GM18907 (cell line): ENCODE results near the gene PCNX3.
A peak's percentile ranks its signal among the peaks of the same experiment; 100 is the strongest.

Experiments used
- ATAC-seq: cut with Tn5 transposase; IDR thresholded peaks from one replicate; pipeline ENCODE4 v1.9.1; 2021; ENCODE audit warnings: mild to moderate bottlenecking, moderate library complexity; ENCODE audit not compliant: unreplicated experiment

PCNX3 gene

DNA sequence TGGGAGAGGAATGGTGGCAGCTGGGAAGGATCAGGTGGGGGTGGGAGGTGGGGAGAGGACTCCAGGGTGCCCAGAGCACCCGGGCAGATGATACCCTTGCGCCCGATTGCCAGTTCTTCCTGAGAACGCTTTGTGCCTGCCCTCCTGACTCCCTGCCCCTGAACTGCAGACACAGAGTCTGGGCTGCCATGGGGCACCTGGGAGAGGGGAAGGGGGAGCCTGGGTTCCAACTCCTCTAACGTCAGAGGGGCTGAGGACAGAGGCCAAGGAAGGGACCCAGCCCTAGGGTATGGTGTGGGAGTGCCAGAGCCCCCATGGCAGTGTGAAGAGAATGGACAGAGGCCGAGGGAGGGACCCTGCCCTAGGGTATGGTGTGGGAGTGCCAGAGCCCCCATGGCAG lies 19.1 kb upstream of the PCNX3 start:
- no peak for ATAC-seq

DNA sequence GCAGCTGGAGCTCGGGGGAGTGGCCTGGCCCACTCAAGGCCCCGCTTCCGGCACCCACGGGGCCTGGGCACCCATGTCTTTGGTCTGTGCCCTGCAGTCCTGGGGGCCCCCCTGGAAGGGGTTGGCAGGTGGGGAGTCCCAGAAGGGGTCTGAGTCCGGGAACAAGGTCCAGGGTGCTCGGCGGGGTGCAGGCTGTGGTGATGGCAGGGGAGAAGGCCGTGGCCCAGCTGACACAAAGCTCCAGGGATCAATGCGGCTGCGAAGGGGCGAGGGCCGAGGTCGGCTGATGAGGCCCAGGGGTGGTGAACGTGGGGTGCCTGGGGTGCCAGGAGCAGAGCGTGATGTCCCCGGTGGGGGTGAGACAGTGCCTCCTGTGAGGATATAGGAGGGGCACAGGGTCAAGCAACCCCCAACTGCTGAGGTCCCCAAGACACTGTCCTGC lies 17.3 kb upstream of the PCNX3 start:
- no peak for ATAC-seq

DNA sequence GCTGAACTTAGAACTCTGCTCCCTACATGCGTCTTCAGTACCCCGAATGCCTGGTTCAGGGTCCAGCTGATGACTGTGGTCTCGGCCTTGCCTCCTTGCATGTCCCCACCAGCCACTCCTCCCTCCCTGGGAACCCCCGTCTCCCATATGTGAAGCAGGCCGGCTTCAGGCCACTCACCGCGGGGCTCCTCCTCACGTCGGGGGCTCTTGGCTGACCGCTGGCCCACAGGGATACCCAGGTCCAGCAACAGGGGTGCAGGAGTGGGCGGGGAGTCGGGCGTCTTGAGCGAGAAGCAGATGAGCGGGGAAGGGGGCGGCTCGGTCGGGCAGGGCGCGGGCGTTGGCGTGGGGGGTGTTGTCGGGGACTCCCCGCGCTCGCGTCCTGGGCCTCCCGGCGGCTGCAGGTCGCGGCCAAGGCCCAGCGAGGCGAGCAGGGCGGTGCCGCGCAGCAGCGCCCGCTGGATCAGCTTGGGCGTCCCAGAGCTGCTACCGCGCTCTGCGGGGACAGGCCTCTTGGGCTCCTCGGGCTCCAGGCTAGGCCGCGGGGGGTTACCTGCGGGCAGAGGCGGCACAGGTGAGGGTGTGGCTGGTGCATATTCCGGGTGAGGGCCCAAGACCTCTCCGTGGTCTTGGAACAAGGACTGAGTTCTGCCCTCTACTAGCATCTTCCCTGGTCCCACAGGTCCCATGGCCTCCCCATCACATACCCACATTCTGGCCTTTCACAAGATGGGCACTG lies 16.2 kb upstream of the PCNX3 start:
- ATAC-seq, result no peak

DNA sequence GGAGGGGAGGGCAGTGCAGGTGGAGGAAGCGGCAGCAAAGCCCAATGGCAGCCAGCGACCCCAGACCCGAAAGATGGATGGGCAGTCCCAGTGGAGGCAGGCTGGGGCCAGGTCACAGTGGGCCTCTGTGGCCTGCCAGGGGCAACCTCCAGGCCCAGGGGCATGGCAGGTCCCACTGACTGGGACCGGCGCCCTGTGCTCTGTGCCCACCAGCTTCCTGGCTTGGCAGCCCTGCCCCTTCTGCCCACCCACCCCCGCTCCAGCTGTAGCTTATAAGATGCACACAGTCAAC lies 15.7 kb upstream of the PCNX3 start:
- no peak for ATAC-seq

DNA sequence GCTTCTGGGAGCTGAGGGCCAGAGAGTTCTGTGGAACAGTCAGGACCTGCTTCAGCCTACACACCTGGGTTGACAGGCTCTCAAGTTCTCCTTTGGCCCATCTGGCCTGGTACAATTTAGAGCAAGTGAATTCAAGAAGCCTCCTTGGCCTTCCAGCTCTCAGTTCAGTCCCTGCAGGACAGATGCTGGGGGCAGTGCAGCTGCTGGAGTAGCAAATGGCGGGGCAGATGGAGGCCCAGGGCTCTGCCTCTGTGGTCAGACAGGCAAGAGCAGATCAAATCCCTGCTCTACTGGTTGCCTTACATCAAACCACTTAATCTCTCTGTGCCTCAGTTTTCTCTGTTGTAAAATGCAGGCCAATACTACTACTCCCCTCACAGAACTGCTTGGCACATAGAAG lies 11.3 kb upstream of the PCNX3 start:
- no peak for ATAC-seq

DNA sequence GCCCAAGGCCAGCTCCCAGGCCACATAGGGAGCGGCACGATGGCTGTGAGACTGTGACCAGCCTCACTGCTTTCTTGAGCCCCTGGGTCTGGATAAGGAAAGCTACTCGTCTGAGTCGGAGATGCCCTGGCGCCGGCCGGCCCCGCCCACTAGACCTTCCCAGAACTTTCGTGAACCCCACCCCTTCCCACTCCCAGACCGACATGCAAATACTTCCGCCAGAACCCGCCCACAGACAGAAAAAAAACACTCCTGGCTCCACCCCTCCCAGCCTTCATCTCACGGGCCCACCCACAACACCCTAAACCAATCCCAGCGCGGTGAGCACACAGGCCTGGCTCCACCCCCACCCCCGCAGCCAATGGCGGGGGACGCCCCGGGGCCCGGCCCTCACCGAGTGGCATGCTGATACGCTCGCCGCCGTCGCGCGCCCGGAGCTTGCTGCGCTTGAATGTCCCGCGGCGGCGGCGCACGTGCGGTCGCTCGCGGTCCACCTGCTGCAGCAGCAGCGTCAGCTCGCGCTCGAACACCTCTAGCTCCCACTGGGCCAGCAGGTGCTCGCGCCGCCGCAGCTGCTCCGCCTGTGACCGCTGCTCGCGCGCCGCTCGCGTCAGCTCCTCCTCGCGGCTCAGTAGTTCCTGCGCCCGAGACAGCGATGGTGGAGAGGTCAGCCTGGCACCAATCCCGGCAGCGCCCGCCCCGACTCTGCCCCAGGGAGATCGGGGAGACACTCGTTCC lies 8.5 kb upstream of the PCNX3 start:
- no peak for ATAC-seq

DNA sequence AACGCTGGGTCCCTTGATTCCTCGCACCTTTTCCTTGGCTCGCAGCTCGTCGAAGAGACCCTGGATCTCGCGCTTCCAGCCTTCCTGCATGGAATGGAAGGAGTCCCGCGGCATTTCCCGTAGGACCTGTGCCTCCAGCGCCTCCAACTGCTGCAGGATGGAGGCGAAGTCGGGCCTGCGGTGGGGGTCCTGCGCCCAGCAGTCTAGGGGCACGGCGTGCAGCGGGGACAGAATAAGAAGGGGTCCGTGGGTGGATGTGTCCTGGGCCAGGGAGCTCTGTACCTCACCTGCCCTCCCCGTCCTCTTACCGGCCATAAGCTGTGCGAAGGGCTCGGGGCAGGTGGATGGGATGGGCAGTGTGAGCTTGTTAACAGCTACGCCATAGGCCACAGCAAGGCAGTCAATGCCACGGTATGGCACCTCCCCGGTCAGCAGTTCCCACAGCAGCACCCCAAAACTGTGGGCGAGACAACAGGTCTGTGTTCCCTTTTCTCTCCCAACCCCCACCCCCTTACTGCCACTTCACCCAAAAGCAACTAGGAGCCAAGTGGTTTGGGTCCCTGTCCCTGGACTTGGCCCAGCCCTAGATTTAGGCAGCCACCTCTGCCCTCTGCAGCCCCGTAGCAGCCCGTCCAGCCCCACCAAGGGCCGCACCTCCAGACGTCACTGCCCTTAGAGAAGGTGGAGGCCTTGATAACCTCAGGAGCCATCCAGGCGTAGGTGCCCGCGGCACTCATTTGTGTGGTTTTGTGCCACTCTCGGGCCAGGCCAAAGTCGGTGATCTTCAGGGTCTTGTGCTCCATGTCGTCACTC lies 7.8 kb upstream of the PCNX3 start:
- no peak for ATAC-seq

DNA sequence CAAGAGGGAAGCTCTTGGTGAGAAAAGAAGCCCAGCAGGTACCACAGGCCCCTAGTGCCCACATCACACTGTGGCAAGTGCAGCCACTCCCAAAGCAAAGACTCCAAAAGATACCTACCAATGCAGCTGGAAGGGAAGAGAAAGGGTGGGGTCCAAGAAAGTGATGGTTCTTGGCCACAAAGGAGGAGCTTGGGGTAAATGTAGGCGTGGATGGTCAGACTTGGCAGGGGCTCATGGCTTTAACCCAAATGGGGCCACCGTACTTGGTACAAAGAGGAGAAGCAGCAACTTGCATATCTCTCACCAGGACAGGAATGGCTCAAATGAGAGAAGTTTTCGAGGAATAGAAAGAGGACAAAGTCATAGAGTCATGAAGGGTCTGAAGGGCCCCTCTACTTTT lies 6.3 kb upstream of the PCNX3 start:
- no peak for ATAC-seq

DNA sequence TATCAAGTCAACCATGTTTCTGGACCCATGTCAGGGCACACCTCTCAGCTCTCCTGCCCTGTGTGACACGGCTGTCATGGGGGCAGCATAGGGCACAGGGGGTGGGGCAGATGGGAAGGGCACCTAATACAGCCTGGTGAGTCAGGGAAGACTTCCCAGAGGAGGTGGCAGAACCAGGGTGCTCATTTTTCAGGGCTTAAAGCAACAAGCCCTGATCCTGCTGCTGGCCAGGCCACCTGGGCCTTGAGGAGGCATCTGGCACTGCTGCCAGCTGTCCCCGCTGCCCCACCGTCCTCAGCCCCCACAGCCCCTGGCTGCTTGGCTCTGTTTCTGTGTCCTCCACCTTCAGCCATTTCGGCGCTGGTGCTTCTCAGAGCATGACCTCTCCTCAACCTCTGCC lies 5.9 kb upstream of the PCNX3 start:
- no peak for ATAC-seq

DNA sequence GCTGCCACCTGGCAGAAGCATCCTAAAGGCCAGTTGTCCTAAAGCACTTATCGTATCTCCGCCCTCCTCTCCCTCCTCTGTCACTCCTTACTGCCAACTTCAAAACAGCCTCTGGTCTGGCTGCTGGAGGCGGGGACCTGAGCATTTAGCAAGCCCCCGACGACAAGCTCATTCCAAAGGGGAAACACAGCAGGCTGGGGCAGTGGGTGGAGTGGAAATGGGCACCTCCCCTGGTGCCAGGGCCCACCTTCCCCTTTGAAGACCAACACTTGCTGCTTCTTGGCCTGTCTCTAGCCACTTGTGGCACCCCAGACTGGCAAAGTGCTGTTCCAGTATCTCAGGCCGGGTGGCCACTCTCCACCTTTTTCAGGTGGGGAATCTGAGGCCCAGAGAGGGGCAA lies 5.2 kb upstream of the PCNX3 start:
- no peak for ATAC-seq

DNA sequence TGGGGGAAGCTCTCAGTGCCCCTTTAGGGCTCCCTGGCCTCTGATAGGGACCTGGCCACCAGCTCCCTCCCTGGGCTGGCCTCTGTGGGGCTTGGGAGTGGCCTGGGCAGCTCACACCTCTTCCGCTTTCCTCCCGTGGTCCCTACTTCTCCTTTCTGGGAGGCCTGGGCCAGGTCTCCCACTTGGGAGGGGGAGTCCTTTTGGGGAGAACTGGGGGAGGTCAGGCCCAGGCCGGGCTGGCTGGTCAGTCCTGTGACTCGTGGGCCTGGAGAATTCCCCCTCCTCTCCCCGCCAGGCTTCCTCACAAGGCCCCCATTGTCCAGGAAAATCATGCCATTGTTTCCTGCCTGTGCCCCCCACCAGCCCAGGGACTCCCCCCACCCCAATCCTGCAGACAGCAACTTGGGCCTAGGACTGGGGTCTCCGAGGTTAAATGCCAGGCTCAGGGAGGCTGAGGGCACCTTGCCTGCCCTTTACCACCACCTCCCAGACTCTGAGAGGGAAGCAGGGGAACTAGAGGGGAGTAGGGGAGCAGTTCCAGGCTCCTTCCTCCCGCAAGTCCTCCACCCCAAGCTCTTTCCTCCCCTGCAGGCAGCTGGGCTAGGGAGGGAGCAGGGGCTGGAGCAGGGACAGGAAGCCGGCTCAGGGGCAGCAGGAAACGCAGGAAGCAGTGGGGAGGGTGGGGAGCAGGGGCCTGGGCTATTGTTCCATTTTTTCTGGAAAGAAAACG lies 4.4 kb upstream of the PCNX3 start:
- ATAC-seq, result no peak

DNA sequence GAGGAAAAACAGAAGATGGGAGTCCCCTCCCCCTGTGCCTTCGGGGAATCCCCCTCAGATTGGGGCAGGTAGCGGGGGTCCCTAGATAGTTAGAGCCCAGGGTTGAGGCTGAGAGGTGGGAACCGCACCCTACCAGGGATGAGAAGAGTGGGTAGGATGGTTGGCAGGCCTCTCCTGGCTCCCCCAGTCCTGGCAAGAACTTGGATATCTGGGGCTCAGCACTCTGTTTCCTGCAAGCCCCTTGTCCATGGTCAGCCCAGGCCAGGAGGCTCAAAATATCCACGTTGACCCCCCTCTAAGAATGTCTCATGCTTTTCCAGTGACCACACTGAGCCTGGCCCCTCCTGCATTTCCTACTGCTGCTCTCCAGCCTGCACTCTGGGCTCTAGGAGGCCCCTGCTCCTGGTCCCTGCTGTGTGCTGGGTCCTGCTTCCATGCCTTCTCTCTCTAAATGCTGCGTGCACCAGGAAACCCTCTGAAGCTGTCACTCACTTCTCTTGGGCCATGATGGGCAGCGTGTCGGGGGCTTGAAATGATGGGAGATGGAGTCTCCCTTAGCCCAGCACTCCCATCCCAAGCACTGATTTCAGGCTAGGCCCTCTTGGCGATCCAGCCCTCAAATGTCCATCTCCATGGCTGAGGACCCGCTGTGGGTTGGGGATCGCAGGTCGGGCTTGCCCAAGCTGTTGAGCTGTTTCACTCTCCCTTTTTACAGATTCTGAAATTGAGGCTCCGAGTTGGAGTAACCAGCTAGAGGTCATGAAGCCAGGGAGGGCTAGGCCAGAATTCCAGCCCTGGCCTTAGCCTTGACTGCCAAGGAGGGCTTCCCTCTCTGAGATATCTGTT lies 3.6 kb upstream of the PCNX3 start:
- ATAC-seq, result no peak

DNA sequence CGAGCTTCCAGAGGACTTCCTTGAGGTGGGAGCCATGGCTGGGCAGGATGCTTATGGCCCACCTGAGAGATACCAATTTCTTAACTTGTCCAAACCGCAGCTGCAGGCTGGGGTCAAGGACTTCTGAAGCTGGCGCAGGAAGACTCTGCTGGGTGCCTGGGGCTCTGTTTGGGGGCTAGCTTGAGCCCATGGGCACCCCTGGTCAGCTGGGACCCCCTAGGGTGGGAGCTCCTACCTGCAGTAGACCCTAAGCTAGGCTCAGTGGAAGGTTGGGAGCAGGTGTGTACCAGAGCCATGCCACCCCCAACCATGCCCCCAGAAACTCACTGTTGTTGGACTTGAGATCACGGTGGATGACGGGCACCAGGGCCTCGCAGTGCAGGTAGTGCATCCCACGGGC lies 2.9 kb upstream of the PCNX3 start:
- ATAC-seq, result no peak

DNA sequence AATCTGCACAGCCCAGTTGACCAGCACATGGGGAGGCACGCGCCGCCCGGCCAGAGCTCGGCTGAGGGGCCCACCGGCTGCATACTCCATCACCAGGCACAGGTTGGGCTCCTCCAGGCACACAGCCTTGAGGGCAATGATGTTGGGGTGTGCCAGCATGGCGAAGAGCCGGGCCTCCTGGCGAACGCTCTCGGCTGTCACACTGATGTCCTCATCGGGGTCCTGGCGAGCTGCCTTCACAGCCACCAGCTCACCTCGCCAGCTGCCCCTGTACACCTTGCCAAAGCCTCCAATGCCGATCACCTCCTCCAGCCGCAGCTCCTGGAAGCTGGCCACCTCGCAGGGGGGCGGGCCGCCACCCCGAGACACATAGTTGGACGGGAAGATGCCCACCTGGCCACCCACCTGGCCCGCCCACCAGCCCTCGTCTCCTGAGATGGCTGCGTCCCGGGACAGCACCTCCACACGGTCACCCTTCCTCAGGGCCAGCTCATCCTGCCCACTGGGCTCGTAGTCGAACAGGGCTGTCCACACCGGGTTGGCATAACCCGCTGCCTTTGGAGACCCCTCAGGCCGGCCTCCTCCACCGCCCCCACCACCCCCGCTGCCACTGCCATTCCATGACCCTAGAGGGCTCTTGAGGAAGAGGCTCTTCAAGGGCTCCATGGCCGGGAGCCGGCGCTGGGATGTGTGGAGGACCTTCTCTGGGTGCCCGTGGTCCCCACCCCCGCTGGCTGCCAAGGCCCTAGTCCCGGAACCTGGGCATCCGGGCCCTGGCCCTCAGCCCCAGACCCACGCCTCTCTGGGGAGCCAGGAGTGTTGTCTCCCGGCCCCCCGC lies 2.3 kb upstream of the PCNX3 start:
- ATAC-seq, result no peak

DNA sequence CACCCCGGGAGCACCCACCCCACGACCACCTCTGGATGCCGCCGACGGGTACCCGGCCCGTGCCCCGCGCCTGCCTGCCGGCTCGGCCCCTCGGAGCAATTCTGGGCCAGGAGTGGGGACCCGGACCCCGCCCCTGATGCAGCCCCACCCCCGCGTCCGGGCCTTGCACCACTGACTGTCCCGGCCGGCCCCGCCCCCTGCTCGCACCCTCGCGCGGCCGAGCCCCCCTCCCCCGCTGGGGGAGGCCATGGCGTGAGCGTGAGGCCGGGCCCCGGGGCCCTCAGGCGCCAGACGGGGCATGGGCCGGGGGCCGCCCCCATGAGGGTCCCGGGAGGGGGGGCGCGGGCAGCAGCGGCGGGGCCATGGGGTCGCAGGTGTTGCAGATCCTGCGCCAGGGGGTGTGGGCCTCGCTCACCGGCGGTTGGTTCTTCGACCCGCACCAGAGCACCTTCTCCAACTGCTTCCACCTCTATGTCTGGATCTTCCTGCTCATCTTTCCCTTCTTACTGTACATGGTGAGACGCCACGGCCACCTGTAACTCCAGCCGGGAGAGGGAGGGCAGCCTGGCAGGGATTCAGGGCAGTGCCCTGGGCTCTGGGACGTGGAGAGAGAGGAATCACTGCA lies 486 bp downstream of the PCNX3 start:
- ATAC-seq, result peak; percentile 12

DNA sequence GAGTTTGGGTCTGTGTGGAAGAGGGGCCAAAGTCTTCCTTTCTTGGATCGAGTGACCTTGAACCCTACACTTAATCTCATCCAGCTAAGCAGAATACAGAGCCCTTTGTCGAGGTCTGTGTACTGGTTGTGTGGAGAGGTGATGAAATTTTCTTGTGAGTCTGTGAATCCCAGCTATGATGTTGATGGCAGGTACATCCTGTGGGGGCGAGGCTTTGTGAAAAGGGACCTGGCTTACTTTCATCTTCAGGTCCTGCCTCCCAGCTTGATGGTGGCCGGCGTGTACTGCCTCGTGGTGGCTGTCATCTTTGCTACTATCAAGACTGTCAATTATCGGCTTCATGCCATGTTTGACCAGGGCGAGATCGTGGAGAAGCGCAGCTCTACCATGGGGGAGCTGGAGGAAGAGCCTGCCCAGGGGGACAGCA lies 1.0 kb downstream of the PCNX3 start:
- ATAC-seq, result no peak

DNA sequence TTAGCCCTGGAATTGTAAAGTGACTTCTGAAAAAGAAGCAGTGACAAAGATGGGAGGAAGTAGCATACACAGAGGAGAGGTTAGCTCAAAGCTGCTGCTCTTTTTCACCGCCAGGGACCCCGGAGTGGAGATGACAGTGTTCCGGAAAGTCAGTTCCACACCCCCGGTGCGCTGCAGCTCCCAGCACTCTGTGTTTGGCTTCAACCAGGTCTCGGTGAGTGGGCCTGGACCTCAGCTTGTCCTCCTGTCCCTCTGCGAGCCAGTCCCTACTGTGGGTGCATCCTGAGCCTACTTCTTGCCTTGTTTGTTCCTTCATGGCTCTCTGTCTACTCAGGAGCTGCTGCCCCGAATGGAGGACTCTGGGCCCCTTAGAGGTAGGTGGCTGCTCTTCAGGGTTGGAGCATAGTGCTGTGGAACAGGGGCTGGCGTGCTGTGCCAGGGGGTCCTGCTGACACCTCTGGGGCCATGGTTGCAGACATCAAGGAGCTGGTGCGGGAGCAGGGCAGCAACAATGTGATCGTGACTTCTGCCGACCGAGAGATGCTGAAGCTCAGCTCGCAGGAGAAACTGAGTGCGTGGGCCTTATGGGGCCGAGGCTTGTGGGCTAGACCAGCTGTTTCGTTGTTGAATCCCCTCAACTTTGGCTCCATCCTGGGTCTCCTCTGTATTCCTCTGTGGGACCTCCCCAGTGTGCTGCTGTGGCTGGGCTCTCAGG lies 1.7 kb downstream of the PCNX3 start:
- no peak for ATAC-seq

DNA sequence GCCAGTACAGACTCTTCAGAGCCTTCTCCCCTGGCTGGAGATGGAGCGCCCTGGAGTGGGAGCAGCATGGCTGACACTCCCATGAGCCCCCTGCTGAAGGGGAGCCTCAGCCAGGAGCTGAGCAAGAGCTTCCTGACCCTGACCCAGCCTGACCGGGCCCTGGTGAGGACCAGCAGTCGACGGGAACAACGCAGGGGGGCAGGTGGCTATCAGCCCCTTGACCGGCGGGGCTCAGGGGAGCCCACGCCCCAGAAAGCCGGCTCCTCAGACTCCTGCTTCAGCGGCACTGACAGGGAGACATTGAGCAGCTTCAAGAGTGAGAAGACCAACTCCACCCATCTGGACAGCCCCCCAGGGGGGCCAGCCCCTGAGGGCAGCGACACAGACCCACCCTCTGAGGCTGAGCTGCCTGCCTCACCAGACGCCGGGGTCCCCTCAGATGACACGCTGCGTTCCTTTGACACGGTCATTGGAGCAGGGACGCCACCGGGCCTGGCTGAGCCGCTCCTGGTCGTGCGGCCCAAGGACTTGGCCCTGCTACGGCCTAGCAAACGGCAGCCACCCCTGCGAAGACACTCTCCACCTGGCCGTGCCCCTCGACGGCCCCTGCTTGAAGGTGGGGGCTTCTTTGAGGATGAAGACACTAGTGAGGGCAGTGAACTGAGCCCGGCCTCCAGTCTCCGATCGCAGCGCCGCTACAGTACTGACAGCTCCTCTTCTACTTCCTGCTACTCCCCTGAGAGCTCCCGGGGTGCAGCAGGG lies 2.6 kb downstream of the PCNX3 start:
- no peak for ATAC-seq
